Fibroblast of upper back skin (primary cell): ENCODE results near the gene DIDO1.

ENCODE experiments used
- DNase-seq: peaks from one replicate; pipeline ENCODE4 v3.0.0-alpha.2; 2013

The DIDO1 gene

DNA sequence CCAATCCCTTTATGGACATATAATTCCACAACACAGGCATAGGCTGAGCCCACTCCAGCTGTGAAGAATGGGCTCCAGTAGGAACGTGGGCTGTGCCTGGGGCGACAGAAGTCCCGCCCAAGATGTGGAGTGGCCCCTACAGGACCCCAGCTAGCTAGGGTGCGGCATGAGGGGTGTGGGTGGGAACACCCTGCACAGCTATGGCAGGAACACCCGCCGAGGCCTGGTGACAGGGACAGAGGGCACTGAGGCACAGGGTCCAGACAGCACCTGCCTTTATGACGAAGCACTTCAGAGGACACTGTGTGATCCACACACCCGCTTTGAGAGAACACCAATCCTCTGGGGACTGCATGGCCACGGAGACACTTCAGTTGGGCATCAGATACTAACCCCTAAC, 36.4 kb downstream of the DIDO1 start:
- DNase-seq = no peak

- no peak for DNase-seq
Measured at GRCh38 chr20:62889411-62889810, 36.9 kb downstream of the DIDO1 start.

GRCh38 chr20:62888910-62889309, 37.4 kb downstream of the DIDO1 start:
- DNase-seq = no peak

DNA sequence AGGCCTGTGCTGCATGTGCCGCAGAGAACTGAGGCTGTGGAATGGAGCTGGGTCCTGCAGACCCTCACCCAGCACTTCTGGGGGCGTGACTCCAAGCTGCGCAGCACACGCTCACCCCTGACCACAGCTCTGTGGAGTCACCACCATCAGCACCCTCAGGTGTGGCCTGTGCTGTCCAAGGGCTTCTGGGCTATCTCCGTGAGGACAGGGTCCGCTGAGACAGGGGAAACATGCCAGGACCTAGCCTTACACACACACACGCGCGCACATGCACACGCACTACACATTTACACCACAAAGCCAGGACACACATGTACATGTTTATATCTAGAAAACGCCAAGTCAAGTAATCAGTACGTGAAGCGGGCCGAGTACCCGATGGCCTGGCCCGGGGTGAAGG, 37.9 kb downstream of the DIDO1 start:
- DNase-seq = no peak

DNA sequence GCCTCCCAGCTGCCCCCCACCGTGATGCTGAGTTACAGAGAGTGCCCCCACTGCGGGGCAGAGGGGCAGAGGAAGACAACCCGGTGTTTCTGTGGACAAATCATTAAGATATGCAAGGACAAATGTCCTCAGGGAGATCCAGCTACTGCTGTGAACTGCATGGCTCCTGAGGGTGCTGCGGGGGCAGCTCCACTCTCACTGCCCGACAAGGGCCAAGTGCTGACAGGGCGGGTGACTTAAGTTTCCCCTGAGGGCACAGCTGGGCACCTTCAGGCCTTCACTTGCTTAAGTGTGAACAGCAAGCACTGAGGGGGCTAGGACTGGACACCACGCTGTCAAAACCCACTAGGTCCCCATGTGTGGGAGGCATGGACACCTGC, 38.5 kb downstream of the DIDO1 start:
- no peak for DNase-seq

- peak; percentile 92 for DNase-seq
Measured at GRCh38 chr20:62887152-62887859, 39.0 kb downstream of the DIDO1 start.

DNA sequence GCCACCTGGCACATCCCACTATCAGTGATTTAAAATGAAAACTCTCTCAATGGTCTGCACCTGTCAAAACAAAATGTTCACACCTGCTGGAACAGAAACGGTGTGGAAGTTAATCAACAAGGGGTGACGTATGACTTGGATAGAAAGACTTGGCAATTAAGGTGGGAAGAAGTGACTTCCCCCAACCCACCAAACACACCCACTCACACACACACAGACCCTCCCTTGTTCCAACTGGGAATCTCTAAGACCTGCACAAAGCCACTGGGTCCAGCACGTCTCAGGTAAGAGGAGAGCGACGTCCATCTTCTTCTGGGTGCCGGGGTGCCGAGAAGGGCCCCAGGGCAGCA, 39.6 kb downstream of the DIDO1 start:
- no peak for DNase-seq

- no peak for DNase-seq
Measured at GRCh38 chr20:62885896-62886708, 40.2 kb downstream of the DIDO1 start.

DNA sequence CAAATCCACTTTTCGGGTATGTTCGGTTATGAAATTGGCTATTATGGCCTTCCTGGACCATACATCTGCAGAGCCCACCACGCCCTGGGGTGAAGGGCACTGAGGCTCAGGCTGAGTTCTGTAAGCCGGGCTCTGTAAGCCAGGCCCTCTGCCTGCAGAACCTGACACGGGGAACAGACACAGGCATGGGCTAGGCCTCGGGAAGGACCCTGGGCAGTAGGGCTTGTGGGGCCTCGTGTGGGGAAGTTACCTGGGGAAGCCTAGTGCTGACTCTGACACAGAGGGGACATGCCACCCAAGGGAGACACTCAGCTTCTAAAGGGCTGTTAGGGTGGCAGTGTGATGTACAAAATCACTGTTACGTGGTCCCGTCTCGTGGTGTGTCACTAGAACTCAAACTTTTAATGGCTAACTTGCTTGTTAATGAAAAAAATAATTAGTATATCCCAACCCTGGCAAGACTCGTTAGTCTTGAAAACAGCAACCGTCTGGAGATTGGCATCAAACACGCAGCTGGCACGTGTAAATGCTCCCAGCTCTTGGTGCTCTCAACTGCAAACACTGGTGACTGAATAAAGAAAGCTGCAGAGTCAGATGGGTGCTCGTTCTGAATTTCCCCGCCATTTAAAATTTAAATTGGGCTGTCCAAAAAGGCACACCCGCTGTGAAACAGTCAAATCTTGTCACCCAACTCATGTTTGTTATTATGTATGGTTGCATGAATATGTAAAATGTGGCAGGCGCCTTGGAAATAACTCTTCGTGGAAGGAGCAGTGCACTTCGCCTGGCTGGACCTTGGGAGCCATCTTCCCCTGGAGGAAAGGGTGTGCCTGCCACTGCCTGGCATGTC, 41.0 kb downstream of the DIDO1 start:
- no peak for DNase-seq

DNA sequence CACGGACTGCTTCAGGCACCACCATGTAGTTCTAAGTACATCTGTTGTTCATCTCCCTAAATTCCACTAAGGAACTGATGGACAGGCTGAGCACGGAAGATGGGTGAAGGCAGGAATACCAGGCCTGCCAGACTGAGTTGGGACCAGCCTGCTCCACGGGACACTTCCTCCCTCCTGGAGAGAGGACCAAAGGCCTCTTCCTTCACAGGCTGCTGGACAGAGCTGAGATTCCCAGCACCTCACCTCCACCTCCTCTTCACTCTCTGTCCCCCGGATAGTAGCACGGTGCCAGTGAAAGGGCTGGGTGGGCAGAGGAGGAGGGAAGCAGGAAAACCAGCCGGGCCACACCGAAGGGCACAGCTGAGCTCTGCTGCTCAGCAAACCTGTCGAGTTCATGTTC, 41.7 kb downstream of the DIDO1 start:
- DNase-seq = no peak

DNA sequence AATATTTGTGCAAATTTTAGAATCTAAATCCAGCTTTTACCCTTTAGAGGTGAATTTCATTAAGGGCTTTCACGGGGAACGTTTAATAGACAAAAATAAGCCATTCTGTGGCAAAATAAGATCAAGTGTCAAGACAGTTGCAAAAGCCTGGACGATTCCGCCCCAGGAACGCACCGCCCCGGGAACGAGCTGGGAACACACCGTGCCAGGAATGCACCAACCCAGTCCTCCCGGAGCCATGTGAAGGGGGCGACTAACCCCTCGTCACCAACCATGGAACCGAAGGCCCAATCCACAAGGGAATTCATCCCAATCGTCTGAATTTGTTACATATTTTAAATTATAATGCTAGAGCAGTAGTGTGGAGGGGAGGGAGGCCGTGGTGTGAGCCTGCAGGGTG, 43.9 kb downstream of the DIDO1 start:
- no peak for DNase-seq

DNA sequence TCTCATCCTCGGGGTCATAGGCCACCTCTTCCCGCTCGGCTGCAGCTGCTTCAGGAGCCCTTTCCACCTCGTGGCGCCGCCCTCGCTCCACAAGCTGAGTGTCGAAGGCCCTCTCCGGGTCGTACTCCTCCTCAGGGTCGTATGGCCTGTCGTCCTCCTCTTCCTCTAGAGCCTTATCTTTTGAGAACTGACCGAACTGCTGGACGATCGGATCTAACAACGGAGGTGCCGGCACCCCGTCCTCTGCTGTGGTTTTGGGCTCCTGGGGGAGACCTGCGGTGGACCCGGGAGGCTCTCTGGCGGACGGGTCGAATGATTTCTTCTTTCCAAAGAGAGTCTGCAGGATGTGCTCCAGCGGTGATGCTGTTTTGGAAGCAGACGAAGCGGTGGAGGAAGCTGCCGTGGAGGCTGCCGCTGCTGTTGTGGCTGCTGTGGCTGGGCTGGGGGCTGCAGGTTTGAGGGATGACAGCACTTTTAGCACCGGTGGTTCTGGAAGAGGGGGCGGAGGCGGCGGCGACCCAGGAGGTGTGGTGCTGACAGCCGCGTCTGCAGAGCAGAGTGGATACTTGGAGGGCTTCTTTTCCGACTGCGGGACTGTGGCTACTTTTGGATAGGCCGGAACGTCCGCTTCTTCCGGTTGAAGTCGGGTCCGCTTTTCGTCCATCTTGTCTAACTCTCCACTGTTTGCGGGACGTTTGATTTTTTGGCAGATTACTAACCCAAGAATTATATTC, 44.5 kb downstream of the DIDO1 start:
- DNase-seq = no peak

DNA sequence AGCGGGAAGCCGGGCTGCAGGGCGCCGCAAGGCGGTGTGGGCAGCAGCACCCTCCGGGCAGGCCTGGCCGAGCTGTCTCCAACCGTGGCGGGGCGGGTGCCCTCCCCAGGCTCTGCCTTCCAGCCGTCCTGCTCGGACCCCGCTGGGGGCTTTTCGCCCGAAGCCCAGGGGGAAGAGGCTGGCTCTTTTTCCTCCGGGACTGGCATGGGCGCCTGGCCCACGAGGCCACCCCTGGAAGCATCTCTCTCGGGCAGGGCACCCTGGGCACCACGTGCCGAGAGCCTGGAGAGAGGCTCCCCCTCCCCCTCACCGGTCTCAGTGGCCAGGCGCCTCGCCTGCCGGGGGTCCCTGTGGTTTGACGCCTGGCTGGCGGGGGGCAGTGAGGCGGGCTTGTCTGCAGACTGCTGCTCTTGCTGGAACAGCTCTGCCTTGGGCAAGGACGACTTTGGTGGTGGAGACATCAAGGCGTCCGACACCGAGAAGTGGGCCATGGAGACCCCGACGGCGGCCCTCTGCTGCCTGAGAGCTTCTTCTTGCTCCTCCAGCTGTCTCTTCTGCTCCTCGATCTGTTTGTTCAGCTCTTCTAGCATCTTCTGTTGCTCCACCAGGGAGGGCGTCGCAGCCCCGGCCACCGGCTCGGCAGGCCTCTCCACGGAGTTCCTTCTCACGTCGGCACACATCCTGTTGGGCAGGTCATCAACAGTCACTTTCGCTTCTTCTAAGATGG, 45.2 kb downstream of the DIDO1 start:
- DNase-seq = no peak

GRCh38 chr20:62880147-62880934, 46.0 kb downstream of the DIDO1 start:
- DNase-seq = no peak

DNA sequence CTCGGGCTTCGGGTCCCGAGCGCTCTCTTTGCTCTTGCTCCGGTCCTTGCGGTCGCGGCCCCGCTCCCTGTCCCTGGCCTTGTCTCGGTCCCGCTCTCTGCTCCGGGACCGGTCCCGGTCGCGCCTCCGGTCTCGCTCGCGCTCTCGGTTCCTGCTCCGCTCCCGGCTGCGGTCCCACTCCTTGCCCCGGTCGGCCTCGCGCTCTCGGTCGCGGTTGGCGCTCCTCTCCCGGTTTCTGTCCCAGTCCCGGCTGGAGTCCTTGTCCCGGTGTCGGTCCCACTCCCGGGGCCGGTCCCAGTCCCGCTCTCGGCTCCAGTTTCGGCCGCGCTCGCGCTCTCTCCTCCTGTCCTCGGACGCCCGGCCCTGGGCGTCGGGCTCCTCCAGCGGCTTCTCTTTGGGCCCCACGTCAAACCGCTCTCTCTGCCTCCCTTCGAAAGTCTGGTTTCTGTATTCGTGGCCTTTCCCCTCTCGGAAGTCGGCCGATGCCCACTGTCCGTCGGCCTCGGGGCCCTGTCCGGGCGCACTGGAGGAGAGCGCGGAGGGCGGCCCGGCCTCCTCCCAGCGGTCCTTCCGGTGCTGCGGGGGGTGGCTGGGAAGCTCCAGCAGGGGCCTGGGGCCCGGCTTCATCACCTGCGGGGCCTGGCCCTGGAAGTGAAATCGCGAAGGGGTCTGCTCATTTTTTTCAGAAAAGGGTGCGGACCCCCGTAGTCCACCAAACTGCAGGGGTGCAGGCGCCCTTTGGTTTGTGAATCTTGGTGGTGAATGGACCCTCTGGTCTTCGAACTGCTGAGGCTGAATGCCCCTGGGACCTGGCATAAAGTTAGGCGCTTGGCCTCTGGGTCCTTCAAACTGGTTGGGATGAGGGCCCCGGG, 46.8 kb downstream of the DIDO1 start:
- DNase-seq = no peak

DNA sequence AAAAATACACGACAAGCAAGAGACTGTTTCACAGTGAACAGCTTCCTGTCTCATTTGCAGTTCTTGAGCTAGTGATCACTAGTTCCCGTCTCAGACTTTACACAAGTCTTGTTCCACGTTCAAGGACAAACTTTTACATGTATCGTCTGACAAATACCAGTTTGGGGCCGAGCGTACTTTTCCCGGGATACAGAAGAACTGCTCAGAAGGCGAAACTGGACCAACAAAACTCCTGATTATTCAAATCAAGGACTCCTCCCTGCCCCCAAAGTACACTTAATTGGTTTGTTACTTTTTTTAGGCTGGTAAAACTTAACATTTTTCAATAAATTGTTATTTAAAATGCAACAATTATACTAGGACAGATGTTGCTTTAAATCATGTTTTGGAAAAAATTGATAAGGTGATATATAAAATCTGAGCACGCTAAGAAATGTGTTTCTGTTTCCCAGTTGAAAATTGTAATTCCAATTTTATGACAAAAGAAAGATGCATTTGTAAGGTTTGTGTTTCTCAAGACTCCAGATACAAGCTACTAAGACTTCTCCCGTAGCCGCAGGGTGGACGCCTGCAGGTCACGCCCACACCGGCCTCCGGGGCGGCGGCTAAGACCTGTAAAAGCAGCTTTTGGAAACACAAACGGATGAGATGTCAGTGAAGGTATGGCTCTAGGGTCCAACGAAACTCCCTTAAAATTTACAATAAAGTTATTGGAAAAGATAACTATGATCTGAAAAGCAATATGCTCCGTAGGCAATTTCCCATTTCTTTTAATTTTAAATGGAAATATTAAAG, 47.9 kb downstream of the DIDO1 start:
- no peak for DNase-seq

- peak; percentile 55 for DNase-seq
Measured at GRCh38 chr20:62876902-62877816, 49.1 kb downstream of the DIDO1 start.

- no peak for DNase-seq
Measured at GRCh38 chr20:62876501-62876901, 49.8 kb downstream of the DIDO1 start.
